M059J (cell line): Measurements from ENCODE around the gene UFC1. TPM values are rescaled to one million over a fixed set of nuclear protein-coding genes. Genes with fewer than 3 reads are reported as not detected.

Experiments used
- DNase-seq: peaks from one replicate; pipeline ENCODE4 v3.0.0-alpha.2; 2012; ENCODE audit warnings: low read depth
- total RNA-seq: library from RNA; depleted of rRNA; stranded (reverse); fragments of >200 nt; shearing (Covaris generic); gene quantifications from 2 replicates; pipeline ENCODE4 v1.2.3, GENCODE V29; 2014

The UFC1 gene
- total RNA-seq, 1 experiment from 2014 or later = 97.0 TPM

- no peak for DNase-seq
Observed at GRCh38 chr1:161133220-161133740, 20.5 kb upstream of the UFC1 start.

- no peak for DNase-seq
Observed at GRCh38 chr1:161137881-161138280, 15.9 kb upstream of the UFC1 start.

- DNase-seq = no peak
Observed at GRCh38 chr1:161138431-161138830, 15.3 kb upstream of the UFC1 start.

- DNase-seq = peak; percentile 50
Observed at GRCh38 chr1:161139766-161140165, 14.0 kb upstream of the UFC1 start.

DNA sequence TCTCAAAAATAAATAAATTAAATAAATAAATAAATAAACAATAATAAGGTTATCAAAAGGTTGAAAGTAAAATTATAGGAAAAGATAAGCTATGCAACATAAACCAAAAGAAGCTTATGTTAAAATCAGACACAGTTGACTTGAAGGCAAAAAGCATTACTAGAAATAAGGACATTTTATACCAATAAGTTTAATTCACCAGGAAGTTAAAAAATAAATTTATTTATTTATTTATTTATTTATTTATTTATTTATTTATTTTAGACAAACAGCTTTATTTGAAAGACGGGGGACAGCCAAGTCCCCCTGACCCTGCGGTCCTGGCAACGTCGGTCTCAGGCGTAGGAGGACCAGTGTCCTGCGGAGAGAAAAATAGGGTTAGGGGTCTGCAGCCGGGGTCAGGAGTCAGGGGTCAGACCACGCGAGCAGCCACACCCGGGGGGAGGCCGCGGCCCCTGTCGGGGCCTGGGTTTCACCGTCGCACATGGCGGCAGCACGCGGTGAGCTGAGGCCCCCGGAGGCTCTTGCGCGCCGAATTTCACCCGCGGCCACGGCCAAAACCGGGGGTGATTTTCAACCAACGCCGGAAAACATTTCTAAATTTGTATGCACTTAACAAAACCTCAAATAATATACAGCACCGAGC lies 12.9 kb upstream of the UFC1 start:
- no peak for DNase-seq

- no peak for DNase-seq
Observed at GRCh38 chr1:161145832-161146231, 7.9 kb upstream of the UFC1 start.

GRCh38 chr1:161153176-161153575 lies 602 bp upstream of the UFC1 start:
- DNase-seq = no peak

GRCh38 chr1:161157867-161158266 lies 4.1 kb downstream of the UFC1 start:
- DNase-seq = no peak

DNA sequence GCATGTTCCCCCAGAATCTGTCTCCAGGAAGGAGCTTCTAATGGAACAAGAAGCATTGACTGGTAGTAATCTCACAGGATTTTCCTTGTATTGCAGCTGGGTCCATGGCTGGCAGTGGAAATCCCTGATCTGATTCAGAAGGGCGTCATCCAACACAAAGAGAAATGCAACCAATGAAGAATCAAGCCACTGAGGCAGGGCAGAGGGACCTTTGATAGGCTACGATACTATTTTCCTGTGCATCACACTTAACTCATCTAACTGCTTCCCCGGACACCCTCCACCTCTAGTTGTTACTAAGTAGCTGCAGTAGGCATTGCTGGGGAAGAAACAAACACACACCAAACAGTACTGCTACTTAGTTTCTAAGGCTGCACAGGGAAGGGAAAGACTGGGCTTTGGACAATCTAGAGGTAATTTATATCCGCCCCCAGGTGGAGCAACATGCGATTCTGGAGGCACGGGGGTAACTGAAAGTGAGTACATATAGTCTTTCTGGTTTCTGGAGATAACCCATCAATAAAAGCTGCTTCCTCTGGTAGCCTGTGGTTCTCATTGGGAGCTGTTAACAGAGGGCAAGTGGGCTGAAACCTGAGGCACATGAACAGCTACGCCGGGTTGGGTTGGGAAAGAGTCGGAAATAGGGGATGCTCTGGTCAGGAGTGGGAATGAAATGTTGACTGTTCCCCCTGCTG lies 4.7 kb downstream of the UFC1 start:
- no peak for DNase-seq

DNA sequence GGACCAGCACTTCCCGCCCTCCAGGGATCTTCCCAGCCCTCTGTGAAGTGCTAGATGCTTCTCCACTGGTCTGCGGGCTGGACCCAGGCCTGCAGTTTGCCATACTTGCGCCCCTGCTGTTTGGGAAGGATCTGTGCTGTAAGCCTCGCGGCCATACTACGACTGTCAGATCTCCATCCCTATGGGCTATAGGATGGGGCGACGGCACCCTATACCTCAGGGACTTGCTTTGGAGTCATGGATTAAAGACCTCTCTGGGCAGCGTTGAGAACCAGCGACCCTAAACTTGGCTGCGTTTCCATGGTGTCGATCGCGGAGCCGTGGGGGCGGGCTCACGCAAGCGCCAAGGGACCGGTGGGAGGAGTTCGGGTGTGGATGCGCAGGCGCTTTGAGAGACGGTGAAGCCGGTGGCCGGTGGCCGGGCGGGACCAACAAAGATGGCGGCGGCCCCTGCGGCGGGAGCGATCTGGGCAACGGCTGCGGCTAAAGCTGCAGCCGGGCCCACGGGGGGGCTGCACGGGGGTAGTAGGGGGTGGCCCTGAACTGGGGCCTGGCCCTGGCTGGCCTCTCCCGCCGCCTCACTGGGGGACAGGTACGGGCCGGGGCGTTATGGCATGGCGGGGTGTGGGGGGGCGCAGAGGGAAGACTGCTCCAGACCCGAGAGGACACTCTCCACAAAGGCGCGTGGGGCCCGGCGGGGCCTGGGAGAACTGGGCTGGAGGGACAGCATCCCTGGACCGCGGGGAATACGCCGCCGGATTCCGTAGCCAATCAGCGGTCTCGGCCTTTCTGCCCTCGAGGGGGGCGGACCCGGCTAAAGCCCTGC lies 5.5 kb downstream of the UFC1 start, which contains the start of gene USP21:
TSS of gene USP21 (plus strand) at position 414 of the 826 bp plus-strand sequence. CDS start 1,141 bp downstream, outside the sequence.
- peak; percentile 88 for DNase-seq

- DNase-seq = no peak
Observed at GRCh38 chr1:161159913-161160243, 6.1 kb downstream of the UFC1 start.

GRCh38 chr1:161160671-161161145 lies 6.9 kb downstream of the UFC1 start:
- no peak for DNase-seq

GRCh38 chr1:161161652-161162051 lies 7.9 kb downstream of the UFC1 start:
- no peak for DNase-seq

DNA sequence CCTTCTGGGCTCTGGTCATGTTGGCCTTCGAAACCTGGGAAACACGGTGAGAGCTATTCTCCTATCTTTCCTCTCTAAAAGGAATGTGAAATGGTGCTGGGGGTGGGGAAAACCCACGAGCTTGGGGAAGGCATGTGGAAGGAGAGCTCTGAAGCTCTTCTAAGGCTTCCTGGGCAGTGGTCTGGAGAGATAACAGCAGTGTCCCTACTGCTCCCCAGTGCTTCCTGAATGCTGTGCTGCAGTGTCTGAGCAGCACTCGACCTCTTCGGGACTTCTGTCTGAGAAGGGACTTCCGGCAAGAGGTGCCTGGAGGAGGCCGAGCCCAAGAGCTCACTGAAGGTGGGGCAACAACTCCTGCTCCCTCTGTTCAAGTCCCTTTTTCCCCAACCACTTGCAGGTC lies 8.3 kb downstream of the UFC1 start:
- no peak for DNase-seq

GRCh38 chr1:161162806-161163205 lies 9.0 kb downstream of the UFC1 start:
- DNase-seq = no peak

DNA sequence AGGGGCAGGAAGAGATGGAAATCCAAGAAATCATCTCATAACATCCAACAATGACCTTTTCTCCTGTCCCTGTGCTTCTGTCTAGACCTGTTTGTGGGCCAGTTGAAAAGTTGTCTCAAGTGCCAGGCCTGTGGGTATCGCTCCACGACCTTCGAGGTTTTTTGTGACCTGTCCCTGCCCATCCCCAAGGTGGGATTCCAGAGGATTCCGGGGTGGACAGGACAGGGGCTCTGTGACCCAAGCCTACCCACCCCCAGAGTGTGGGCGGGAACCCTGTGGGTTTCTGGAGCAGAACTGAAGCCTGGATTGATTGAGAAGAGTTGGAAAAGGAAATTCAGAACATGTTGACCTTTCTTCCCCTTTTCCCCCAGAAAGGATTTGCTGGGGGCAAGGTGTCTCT lies 10.0 kb downstream of the UFC1 start:
- DNase-seq = no peak

- DNase-seq = no peak
Observed at GRCh38 chr1:161164901-161165610, 11.3 kb downstream of the UFC1 start.

DNA sequence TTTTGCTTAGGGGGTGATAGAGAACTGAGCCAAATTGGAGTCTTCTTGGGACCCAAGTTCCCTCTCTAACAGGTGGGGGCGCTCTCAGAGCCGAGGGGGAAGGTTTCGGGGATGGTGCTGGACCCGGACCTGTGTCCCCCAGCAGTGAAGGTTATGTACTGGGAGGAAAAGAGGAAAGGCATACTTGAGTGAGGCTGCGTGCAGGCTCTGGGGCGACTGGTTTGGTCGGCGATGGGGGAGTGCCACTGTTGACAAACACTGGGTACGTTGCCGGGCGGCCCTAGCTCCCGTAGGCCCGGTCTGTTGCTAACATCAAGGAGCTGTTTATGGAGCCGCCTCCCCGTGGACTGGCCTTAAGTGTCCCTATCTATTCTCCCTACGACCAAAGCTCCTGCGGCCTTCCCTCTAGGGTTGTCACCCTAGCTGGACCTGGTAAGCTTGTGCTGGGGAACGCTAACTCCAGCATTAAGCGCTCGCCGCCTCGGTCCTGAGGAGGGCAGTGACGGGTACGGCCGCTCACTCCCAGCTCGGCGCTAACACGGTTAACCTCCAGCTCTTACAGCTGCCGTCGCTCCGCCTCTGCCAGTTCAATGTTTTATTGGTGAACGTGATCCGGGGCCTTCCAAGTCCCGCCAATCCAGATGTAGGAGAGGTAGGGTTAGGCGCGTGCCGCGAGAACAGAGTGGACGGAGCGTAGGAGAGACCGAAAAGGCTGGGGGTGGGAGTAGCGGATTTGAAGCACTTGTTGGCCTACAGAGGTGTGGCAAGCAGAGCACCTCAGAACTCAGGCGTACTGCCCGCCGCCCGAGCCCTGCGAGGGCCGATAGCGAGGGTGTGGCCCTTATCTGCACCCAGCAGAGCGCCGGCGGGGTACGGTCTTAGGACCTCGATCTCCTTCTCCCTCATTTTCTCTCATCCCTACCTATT lies 12.2 kb downstream of the UFC1 start, which contains the start of gene PPOX:
TSS of gene PPOX (plus strand) at position 685 of the 927 bp plus-strand sequence. CDS start 422 bp downstream, outside the sequence.
- DNase-seq = peak; percentile 99

GRCh38 chr1:161166669-161167548 lies 13.1 kb downstream of the UFC1 start:
- no peak for DNase-seq
